ENCODE data around the gene LRRC40. TPM values are rescaled to one million over a fixed set of nuclear protein-coding genes. Genes with fewer than 3 reads are reported as not detected.

LRRC40 gene
- total and polyA plus RNA-seq, 2 experiments from 2014 or later = 15.7 to 24.1 TPM

DNA sequence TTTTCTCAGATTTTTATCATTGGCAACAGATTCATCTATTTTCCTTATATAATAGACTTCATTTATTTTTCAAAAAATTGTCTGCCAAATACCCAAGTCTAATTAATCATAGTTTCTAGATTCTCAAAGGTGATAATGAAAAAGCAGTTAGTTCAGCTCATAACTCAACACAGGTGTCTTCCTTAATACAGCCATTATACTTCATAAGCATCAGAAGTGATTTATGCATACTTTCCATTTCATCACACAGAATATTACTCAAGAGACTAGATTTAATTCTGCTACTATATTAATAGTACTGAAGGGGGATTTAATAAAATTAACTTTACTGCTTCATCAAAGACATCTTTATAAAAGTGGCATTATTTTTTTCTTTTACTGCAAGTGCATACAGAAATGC lies 34.6 kb upstream of the LRRC40 start:
- H4K20me1 ChIP-seq (ENCODE audit: insufficient read depth) = no peaks in the 10 kb centered on the region
- H3K36me3 ChIP-seq (ENCODE audit: low read depth) = peaks cover 95% of the 10 kb centered on the region
- H3K79me2 ChIP-seq (ENCODE audit: insufficient read depth) = peaks cover 92% of the 10 kb centered on the region
- H3K9ac ChIP-seq = no peak overlapping the region
- no peaks in the 10 kb centered on the region for H3K9me2 ChIP-seq (ENCODE audit: insufficient read depth)
- TF ChIP-seq EZH2 (IDR thresholded peaks at IDR 0.05; ENCODE audit: insufficient read depth, poor library complexity, severe bottlenecking) (no peak), EZH2phosphoT487 (IDR thresholded peaks at IDR 0.05; ENCODE audit: insufficient read depth, low read depth) (no peak)
- no peak overlapping the region for H3K27ac ChIP-seq
- H3K9me3 ChIP-seq (ENCODE audit: low read depth) = no peaks in the 10 kb centered on the region
- in situ Hi-C loops (cut with MboI) = no loop called here
- DNase-seq = no peak
- H2AFZ ChIP-seq = no peak overlapping the region
- no peak overlapping the region for H3K4me2 ChIP-seq (ENCODE audit: unreplicated experiment)
- peaks cover 14% of the 10 kb centered on the region for H3F3A ChIP-seq (ENCODE audit: insufficient read depth)
- no peaks in the 10 kb centered on the region for H3K4me1 ChIP-seq (ENCODE audit: insufficient read depth)
- no peaks in the 10 kb centered on the region for H3K27me3 ChIP-seq (replicated peaks; ENCODE audit: insufficient read depth)
- H3K4me3 ChIP-seq = no peak overlapping the region

DNA sequence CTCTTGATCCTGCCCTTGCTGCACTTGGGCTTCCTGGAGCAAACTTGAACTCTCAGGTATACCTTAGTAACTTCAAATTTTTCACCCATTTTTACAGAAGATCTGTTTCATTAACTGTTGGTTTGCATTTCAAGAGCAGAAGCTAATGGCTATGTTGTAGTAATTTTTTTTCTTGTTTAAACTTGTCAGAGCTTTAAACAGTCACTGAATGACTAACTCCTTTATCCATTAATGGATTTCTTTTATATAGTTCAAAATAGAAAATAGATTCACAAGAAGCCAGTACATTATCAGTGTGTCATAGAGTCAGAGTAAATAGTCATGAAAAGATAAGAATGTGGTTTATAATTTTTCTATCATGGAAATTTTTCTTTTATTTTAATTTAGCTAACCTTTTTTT lies 29.4 kb upstream of the LRRC40 start:
- Histone ChIP-seq H3K9me3 (ENCODE audit: low read depth) (no peaks in the 10 kb centered on the region), H3K4me3 (no peak overlapping the region), H3K9me2 (ENCODE audit: insufficient read depth) (no peaks in the 10 kb centered on the region), H3F3A (ENCODE audit: insufficient read depth) (peaks cover 34% of the 10 kb centered on the region; the same call in 1 of the 2 replicates), H3K79me2 (ENCODE audit: insufficient read depth) (peaks cover 99% of the 10 kb centered on the region), H3K27me3 (replicated peaks; ENCODE audit: insufficient read depth) (no peaks in the 10 kb centered on the region), H4K20me1 (ENCODE audit: insufficient read depth) (no peaks in the 10 kb centered on the region), H3K4me1 (ENCODE audit: insufficient read depth) (no peaks in the 10 kb centered on the region), H3K9ac (no peak overlapping the region), H3K4me2 (ENCODE audit: unreplicated experiment) (no peak overlapping the region), H3K36me3 (ENCODE audit: low read depth) (peaks cover 94% of the 10 kb centered on the region), H3K27ac (no peak overlapping the region), H2AFZ (no peak overlapping the region)
- no peak for DNase-seq
- in situ Hi-C loops (cut with MboI) = no loop called here
- no peak for TF ChIP-seq EZH2phosphoT487 (IDR thresholded peaks at IDR 0.05; ENCODE audit: insufficient read depth, low read depth)
- TF ChIP-seq EZH2 (IDR thresholded peaks at IDR 0.05; ENCODE audit: insufficient read depth, poor library complexity, severe bottlenecking) = no peak

DNA sequence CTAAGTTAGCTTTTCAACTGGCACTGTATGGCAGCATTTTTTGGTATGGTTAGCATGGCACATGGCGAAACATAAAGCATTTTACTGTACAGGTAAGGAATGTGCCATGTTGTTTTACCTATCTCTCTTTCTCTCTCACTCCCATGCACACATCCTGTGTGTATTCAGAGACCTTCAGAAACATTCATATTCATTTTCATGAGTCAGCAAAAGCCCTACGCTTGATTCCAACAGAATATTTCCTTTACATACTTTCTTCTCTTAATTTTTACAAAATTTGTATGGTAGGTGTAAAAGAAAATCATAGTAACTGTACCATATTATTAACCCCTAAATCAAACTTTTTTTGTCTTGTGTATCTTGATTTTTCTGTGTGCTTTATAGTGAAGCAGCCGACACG lies 26.1 kb upstream of the LRRC40 start:
- Histone ChIP-seq H3K9me2 (ENCODE audit: insufficient read depth) (no peaks in the 10 kb centered on the region), H3K4me3 (no peak overlapping the region), H2AFZ (no peak overlapping the region), H3K27me3 (replicated peaks; ENCODE audit: insufficient read depth) (no peaks in the 10 kb centered on the region), H3K36me3 (ENCODE audit: low read depth) (peaks cover 85% of the 10 kb centered on the region), H3K4me1 (ENCODE audit: insufficient read depth) (peaks cover 17% of the 10 kb centered on the region), H3K79me2 (ENCODE audit: insufficient read depth) (peaks cover 100% of the 10 kb centered on the region), H3K9me3 (ENCODE audit: low read depth) (no peaks in the 10 kb centered on the region), H3K9ac (no peak overlapping the region), H3K4me2 (ENCODE audit: unreplicated experiment) (no peak overlapping the region), H3F3A (ENCODE audit: insufficient read depth) (0 out of 2 replicates have a peak, but pooled peaks cover 42% of the 10 kb centered on the region), H3K27ac (no peak overlapping the region), H4K20me1 (ENCODE audit: insufficient read depth) (no peaks in the 10 kb centered on the region)
- in situ Hi-C loops (cut with MboI) = no loop called here
- WGBS, 2 experiments (ENCODE audit: low coverage in 1 of 2, low lambda C conversion rate in 2 of 2, missing lambda C conversion rate in 2 of 2) = 95 to 96% methylated on average over 4 of the region's 4 CpGs
- DNase-seq = no peak
- TF ChIP-seq EZH2 (IDR thresholded peaks at IDR 0.05; ENCODE audit: insufficient read depth, poor library complexity, severe bottlenecking) (no peak), EZH2phosphoT487 (IDR thresholded peaks at IDR 0.05; ENCODE audit: insufficient read depth, low read depth) (no peak)

DNA sequence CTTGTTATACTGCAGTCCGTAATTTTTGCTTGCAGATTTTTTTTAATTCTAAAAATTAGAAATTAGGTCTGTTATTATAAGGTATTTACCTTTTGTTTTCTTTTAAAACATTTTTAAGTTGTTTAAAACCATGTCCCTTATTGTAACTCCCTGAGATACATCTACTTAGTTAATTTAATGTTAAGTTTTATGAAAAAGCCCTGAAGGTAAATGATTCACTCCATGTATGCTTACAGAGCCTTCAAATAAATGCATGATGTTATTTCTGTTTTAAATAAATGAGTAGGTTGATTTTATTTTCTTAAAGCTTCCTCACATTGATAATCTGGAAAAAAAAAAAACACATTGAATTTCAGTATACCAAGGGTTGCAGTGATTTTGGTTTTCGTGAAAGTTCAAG lies 23.3 kb upstream of the LRRC40 start:
- no peak for DNase-seq
- Histone ChIP-seq H3K27me3 (replicated peaks; ENCODE audit: insufficient read depth) (no peaks in the 10 kb centered on the region), H3K4me3 (no peak overlapping the region), H3K9me2 (ENCODE audit: insufficient read depth) (no peaks in the 10 kb centered on the region), H3F3A (ENCODE audit: insufficient read depth) (0 out of 2 replicates have a peak, but pooled peaks cover 31% of the 10 kb centered on the region), H3K9me3 (ENCODE audit: low read depth) (no peaks in the 10 kb centered on the region), H3K4me1 (ENCODE audit: insufficient read depth) (peaks cover 38% of the 10 kb centered on the region), H2AFZ (no peak overlapping the region), H4K20me1 (ENCODE audit: insufficient read depth) (peaks cover 12% of the 10 kb centered on the region; the same call in 1 of the 2 replicates), H3K9ac (no peak overlapping the region), H3K79me2 (ENCODE audit: insufficient read depth) (peaks cover 100% of the 10 kb centered on the region), H3K36me3 (ENCODE audit: low read depth) (peaks cover 77% of the 10 kb centered on the region), H3K27ac (no peak overlapping the region), H3K4me2 (ENCODE audit: unreplicated experiment) (no peak overlapping the region)
- TF ChIP-seq EZH2phosphoT487 (IDR thresholded peaks at IDR 0.05; ENCODE audit: insufficient read depth, low read depth) (no peak), EZH2 (IDR thresholded peaks at IDR 0.05; ENCODE audit: insufficient read depth, poor library complexity, severe bottlenecking) (no peak)
- in situ Hi-C loops (cut with MboI) = no loop called here
- 72 to 73% methylated on average over 2 of the region's 2 CpGs for WGBS, 2 experiments (ENCODE audit: low coverage in 1 of 2, low lambda C conversion rate in 2 of 2, missing lambda C conversion rate in 2 of 2)

DNA sequence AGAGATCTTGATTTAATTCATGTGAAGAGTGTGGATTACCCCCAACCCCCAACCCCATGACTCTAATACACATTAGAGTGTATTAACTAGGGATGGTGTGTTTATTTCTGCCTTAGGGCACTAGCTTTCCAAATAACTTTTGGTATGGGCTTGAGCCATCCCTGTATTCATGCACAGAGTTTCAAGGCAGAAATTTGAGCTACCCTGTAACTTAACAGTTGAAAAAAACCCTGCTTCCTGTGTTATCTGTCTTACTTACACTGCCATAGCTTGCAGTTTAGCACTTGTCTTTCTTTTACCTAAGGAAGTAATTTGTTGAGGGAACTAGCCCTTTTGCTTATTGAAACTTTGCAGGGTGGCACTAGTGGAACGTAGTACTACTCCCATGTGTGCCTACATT lies 22.1 kb upstream of the LRRC40 start:
- Histone ChIP-seq H2AFZ (no peak overlapping the region), H3K9ac (no peak overlapping the region), H3K36me3 (ENCODE audit: low read depth) (peaks cover 72% of the 10 kb centered on the region), H3F3A (ENCODE audit: insufficient read depth) (peaks cover 29% of the 10 kb centered on the region), H3K27me3 (replicated peaks; ENCODE audit: insufficient read depth) (no peaks in the 10 kb centered on the region), H3K79me2 (ENCODE audit: insufficient read depth) (peaks cover 100% of the 10 kb centered on the region), H3K4me3 (no peak overlapping the region), H3K27ac (0 out of 2 replicates have a peak overlapping the region, but pooled peaks have one; percentile 1), H3K4me1 (ENCODE audit: insufficient read depth) (peaks cover 47% of the 10 kb centered on the region), H3K9me2 (ENCODE audit: insufficient read depth) (no peaks in the 10 kb centered on the region), H3K4me2 (ENCODE audit: unreplicated experiment) (no peak overlapping the region), H3K9me3 (ENCODE audit: low read depth) (no peaks in the 10 kb centered on the region), H4K20me1 (ENCODE audit: insufficient read depth) (peaks cover 22% of the 10 kb centered on the region; the same call in 1 of the 2 replicates)
- TF ChIP-seq EZH2phosphoT487 (IDR thresholded peaks at IDR 0.05; ENCODE audit: insufficient read depth, low read depth) = no peak
- TF ChIP-seq EZH2 (IDR thresholded peaks at IDR 0.05; ENCODE audit: insufficient read depth, poor library complexity, severe bottlenecking) = no peak
- in situ Hi-C loops (cut with MboI) = no loop called here
- peak; percentile 12 for DNase-seq
- WGBS, 2 experiments (ENCODE audit: low coverage in 1 of 2, low lambda C conversion rate in 2 of 2, missing lambda C conversion rate in 2 of 2) = 21 to 47% methylated on average over 1 of the region's 1 CpG
